Adrenal gland (tissue), 12 donors: ENCODE data around the gene MOB1A. TPM values are rescaled to one million over a fixed set of nuclear protein-coding genes. Genes with fewer than 3 reads are reported as not detected.

Experiments
- DNase-seq, 7 donors: peaks; one replicate each; pipeline ENCODE4 v3.0.0-alpha.2; 2019 to 2020
- H3K27ac ChIP-seq, 5 donors: fragments of 200-600 bp; sonication (generic) in 4 of 5; 1 replicate in 3 of 5; 2 replicates in 2 of 5; pipeline versions ENCODE4 v1.5.1 to v1.8.0; 2016 to 2020; ENCODE audit warnings: mild to moderate bottlenecking in 1 of 5
- H3K27me3 ChIP-seq: fragments of 200-600 bp; 2 replicates; pipeline ENCODE4 v1.8.0; 2021
- H3K36me3 ChIP-seq, 2 donors: fragments of 200-600 bp; replicated peaks in 1 of 2; 1 replicate in 1 of 2; 2 replicates in 1 of 2; pipeline versions ENCODE4 v1.5.1 to v1.8.0; 2018 to 2022
- H3K4me1 ChIP-seq, 2 donors: fragments of 200-600 bp; replicated peaks in 1 of 2; 1 replicate in 1 of 2; 2 replicates in 1 of 2; pipeline versions ENCODE4 v1.5.1 to v1.8.0; 2018 to 2021
- H3K4me3 ChIP-seq, 4 donors: fragments of 200-600 bp; sonication (generic) in 3 of 4; one replicate each; pipeline ENCODE4 v1.5.1; 2016 to 2018
- H3K9me3 ChIP-seq, 3 donors: fragments of 200-600 bp; sonication (generic) in 1 of 3; replicated peaks in 1 of 3; 1 replicate in 2 of 3; 2 replicates in 1 of 3; pipeline versions ENCODE4 v1.5.1 to v1.8.0; 2016 to 2021
- POLR2A ChIP-seq, 2 donors: fragments of 450-650 bp; IDR thresholded peaks; one replicate each; pipeline ENCODE4 v1.6.1; 2017; ENCODE audit warnings: antibody characterized with exemption in 2 of 2, mild to moderate bottlenecking in 2 of 2, moderate library complexity in 1 of 2
- WGBS, 4 donors: extraction: QIAGEN DNeasy Blood & Tissue Kit in 2 of 4; methylation state at CpG; one replicate each; pipeline versions ENCODE4 v1.1.5 to v1.1.7; 2013 to 2017; 5-methylcytosine and 5-hydroxymethylcytosine counted together
- intact Hi-C, 2 donors: fragments of 100-400 bp; cut with DNase I; formaldehyde crosslinking; loops; one replicate each; pipeline versions ENCODE4 v1.14.1 to v1.15.0; 2022 to 2023
- polyA plus RNA-seq, 3 donors: library from polyadenylated mRNA; stranded (reverse); fragments of 200-250 nt in 2 of 3; fragments of 350-450 nt in 1 of 3; fragmentation: Illumina TruSeq in 1 of 3; extraction: RNeasy Lipid Tissue Mini Kit (QIAGEN cat#74804) in 1 of 3; gene quantifications; one replicate each; pipeline ENCODE4 v1.2.3, GENCODE V29; 2013 to 2014
- total RNA-seq, 9 donors: library from RNA; depleted of rRNA in 4 of 9; stranded (reverse); fragments of >200 nt in 4 of 9; fragments of 120-200 nt in 1 of 9; fragmentation: NEBNext Ultra II Directional in 1 of 9; extraction: Animal tissue kit (Norgen Biotek cat#: 25700) in 1 of 9; gene quantifications; one replicate each; pipeline versions ENCODE4 v1.1.0 to v1.2.4, GENCODE V29; 2013 to 2023
- TF ChIP-seq, protein P1 (sequence below), 6 experiments: fragments of 450-650 bp in 4 of 6; fragments of 200-600 bp in 2 of 6; sonication (generic) in 1 of 6; IDR thresholded peaks; 1 replicate in 5 of 6; 2 replicates in 1 of 6; pipeline versions ENCODE4 v1.5.1 to v1.8.0; 2016 to 2021; ENCODE audit warnings: antibody characterized with exemption in 6 of 6, mild to moderate bottlenecking in 2 of 6, moderate library complexity in 1 of 6
- donor health status: healthy with polysubstance abuse.
- donor health status: Bipolar disorder and iron deficiency.
- donor health status: DM: yes; HTN: yes; CAD: no.
- donor health status: DM: no; HTN: no; CAD: no.
- donor health status: DM: no; HTN: no; CAD: no.
- donor health status: DM: yes; HTN: yes; CAD: no.

Gene MOB1A
- total and polyA plus RNA-seq, 12 donors = 15.9 to 103 (median 74.7) TPM

- Histone ChIP-seq H3K4me1 (peaks cover 14 to 35% of the 10 kb centered on the region in 2 donors), H3K27ac (peak overlapping the region in 4 of 5 donors; percentile 61 to 92 (median 82)), H3K27me3 (no peaks in the 10 kb centered on the region), H3K9me3 (no peaks in the 10 kb centered on the region), H3K4me3 (peak overlapping the region; percentile 7 to 65 (median 60)), H3K36me3 (no peaks in the 10 kb centered on the region)
- TF ChIP-seq, protein P1, sequence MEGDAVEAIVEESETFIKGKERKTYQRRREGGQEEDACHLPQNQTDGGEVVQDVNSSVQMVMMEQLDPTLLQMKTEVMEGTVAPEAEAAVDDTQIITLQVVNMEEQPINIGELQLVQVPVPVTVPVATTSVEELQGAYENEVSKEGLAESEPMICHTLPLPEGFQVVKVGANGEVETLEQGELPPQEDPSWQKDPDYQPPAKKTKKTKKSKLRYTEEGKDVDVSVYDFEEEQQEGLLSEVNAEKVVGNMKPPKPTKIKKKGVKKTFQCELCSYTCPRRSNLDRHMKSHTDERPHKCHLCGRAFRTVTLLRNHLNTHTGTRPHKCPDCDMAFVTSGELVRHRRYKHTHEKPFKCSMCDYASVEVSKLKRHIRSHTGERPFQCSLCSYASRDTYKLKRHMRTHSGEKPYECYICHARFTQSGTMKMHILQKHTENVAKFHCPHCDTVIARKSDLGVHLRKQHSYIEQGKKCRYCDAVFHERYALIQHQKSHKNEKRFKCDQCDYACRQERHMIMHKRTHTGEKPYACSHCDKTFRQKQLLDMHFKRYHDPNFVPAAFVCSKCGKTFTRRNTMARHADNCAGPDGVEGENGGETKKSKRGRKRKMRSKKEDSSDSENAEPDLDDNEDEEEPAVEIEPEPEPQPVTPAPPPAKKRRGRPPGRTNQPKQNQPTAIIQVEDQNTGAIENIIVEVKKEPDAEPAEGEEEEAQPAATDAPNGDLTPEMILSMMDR (IDR thresholded peaks at IDR 0.05) = peak in 1 of 6 experiments; percentile 6
- no peak for TF ChIP-seq POLR2A (IDR thresholded peaks at IDR 0.05)
- WGBS, 4 donors = 5 to 7% (median 6%) methylated on average over 16 to 20 of the region's 20 CpGs
- peak in 1 of 7 donors; percentile 52 for DNase-seq
- intact Hi-C loops = no loop called here
These were observed 20.6 kb upstream of the MOB1A start for GRCh38 chr2:74199275-74199701.

- peak; percentile 39 to 51 for TF ChIP-seq POLR2A (IDR thresholded peaks at IDR 0.05)
- TF ChIP-seq, protein P1 (IDR thresholded peaks at IDR 0.05) = peak; percentile 49 to 82 (median 66)
- WGBS, 4 donors = 0 to 1% (median 1%) methylated on average over 11 to 96 of the region's 96 CpGs
- H3K27ac ChIP-seq = peak within 1 kb of the TSS in 4 of 5 donors; percentile 61 to 92 (median 82)
- H3K4me1 ChIP-seq = peaks cover 14 to 35% of the 10 kb centered on the region in 2 donors
- DNase-seq = peak; percentile 80 to 97 (median 92)
- H3K4me3 ChIP-seq = peak within 1 kb of the TSS; percentile 7 to 65 (median 60)
- no peaks in the 10 kb centered on the region for H3K36me3 ChIP-seq
- no peaks in the 10 kb centered on the region for H3K27me3 ChIP-seq
- intact Hi-C loops = no loop called here
- H3K9me3 ChIP-seq = no peaks in the 10 kb centered on the region
These were observed 20.0 kb upstream of the MOB1A start, which contains the start of gene MTHFD2 for GRCh38 chr2:74198461-74199274. Gene MTHFD2 (plus strand): TSS chr2:74198615. CDS start chr2:74198642, 27 bp downstream.

GRCh38 chr2:74198023-74198460 lies 19.4 kb upstream of the MOB1A start:
- intact Hi-C loops = no loop called here
- H3K4me1 ChIP-seq = peaks cover 14 to 35% of the 10 kb centered on the region in 2 donors
- H3K4me3 ChIP-seq = peak overlapping the region in 2 of 4 donors; percentile 62 to 65
- no peak for DNase-seq
- H3K27me3 ChIP-seq = no peaks in the 10 kb centered on the region
- H3K27ac ChIP-seq = peak overlapping the region in 4 of 5 donors; percentile 18 to 92 (median 52)
- no peaks in the 10 kb centered on the region for H3K36me3 ChIP-seq
- TF ChIP-seq POLR2A (IDR thresholded peaks at IDR 0.05) = no peak
- TF ChIP-seq, protein P1 (IDR thresholded peaks at IDR 0.05) = no peak
- H3K9me3 ChIP-seq = no peaks in the 10 kb centered on the region
- 37 to 41% (median 40%) methylated on average over 16 to 18 of the region's 18 CpGs for WGBS, 4 donors

DNA sequence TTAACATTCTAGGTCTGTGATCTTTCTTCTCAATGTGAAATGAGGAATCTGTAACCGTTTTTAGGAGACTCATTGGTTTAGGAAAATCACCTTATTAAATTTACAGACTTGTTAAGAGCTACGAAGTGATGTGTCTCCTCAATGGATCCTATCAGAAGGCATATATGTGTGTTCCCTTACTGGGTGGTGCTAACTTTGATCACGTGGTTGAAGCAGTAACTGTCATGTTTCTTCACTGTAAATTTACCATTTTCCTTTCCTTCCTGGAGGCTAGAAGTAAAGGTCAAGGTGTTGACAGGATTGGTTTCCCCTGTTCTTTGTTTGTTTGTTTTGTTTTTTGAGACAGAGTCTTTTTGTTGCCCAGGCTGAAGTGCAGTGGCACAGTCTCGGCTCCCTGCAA lies 18.4 kb upstream of the MOB1A start:
- no peaks in the 10 kb centered on the region for H3K27me3 ChIP-seq
- H3K9me3 ChIP-seq = no peaks in the 10 kb centered on the region
- peaks cover 14 to 35% of the 10 kb centered on the region in 2 donors for H3K4me1 ChIP-seq
- 33 to 44% (median 40%) methylated on average over 4 of the region's 4 CpGs for WGBS, 4 donors
- H3K4me3 ChIP-seq = no peak overlapping the region
- no peak overlapping the region for H3K27ac ChIP-seq
- no peak for TF ChIP-seq POLR2A (IDR thresholded peaks at IDR 0.05)
- TF ChIP-seq, protein P1 (IDR thresholded peaks at IDR 0.05) = no peak
- no peak for DNase-seq
- no peaks in the 10 kb centered on the region for H3K36me3 ChIP-seq
- intact Hi-C loops = no loop called here
